ENCODE results near the gene PPP2R3B.

DNA sequence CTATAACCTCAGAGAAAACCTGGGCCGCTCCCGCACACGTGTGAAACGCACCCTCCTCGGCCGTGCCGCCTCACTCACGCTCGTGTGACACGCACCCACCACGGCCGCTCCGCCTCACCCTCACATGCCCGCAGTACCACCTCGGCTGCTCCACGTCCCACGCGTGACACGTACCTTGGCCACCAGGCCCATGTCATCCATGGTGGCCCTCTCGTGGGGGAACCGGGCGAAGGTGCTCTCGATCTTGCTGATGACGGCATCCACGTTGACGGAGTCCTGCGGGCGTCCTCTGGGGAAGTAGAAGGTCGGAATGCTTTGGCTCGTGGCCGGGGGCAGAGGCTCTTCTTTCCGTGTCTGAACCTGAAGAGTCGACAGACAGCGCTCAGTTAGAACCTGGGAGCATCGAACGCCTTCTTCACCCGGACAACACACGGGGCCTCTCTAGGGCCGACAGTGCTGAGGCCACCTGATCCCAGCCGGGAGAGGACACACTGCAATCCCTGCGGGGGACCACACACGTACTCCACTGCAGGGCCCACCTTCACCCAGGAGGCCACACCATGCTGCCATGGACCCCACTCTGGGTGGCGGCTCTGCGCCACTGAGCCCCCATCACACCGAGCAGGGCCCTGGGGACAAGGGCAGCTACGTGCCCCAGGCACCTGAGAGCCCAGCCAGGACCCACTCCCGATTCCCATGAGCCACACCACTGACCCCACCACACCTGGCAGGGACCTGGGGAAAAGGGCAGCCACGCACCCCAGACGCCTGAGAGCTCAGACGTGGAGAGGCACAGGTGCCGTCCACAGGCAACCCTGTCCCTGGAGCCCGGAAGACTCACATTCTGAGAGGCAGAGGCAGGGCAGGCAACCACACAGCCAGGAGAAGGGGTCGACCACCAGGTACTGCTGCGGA lies 25.2 kb downstream of the PPP2R3B start:
- TF ChIP-seq, protein P1, sequence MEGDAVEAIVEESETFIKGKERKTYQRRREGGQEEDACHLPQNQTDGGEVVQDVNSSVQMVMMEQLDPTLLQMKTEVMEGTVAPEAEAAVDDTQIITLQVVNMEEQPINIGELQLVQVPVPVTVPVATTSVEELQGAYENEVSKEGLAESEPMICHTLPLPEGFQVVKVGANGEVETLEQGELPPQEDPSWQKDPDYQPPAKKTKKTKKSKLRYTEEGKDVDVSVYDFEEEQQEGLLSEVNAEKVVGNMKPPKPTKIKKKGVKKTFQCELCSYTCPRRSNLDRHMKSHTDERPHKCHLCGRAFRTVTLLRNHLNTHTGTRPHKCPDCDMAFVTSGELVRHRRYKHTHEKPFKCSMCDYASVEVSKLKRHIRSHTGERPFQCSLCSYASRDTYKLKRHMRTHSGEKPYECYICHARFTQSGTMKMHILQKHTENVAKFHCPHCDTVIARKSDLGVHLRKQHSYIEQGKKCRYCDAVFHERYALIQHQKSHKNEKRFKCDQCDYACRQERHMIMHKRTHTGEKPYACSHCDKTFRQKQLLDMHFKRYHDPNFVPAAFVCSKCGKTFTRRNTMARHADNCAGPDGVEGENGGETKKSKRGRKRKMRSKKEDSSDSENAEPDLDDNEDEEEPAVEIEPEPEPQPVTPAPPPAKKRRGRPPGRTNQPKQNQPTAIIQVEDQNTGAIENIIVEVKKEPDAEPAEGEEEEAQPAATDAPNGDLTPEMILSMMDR (IDR thresholded peaks at IDR 0.05): no peak
- TF ChIP-seq POLR2A (IDR thresholded peaks at IDR 0.05): no peak
